Liver (tissue), 9 donors: ENCODE results near the gene PCDHGA6. TPM values are rescaled to one million over a fixed set of nuclear protein-coding genes. Genes with fewer than 3 reads are reported as not detected.
A peak's percentile ranks its signal among the peaks of the same experiment; 100 is the strongest.

Experiments used
- DNase-seq: peaks from one replicate; pipeline ENCODE4 v3.0.0-alpha.2; 2017; ENCODE audit warnings: low spot score
- H3K27ac ChIP-seq, 2 donors: one replicate each; pipeline ENCODE4 v1.7.0; 2013; ENCODE audit warnings: inconsistent platforms in 2 of 2, low read length in 2 of 2, control low read depth in 1 of 2, low read depth in 1 of 2, mild to moderate bottlenecking in 1 of 2
- H3K27me3 ChIP-seq, 4 donors: one replicate each; pipeline versions ENCODE4 v1.6.1 to v1.7.0; 2013; ENCODE audit warnings: low read length in 3 of 4, inconsistent platforms in 1 of 4, mild to moderate bottlenecking in 1 of 4, moderate library complexity in 1 of 4; ENCODE audit not compliant: control insufficient read depth in 4 of 4, insufficient read depth in 4 of 4
- H3K36me3 ChIP-seq, 4 donors: one replicate each; pipeline versions ENCODE4 v1.6.1 to v1.7.0; 2013; ENCODE audit warnings: low read length in 3 of 4, mild to moderate bottlenecking in 3 of 4, low read depth in 1 of 4, moderate library complexity in 1 of 4; ENCODE audit not compliant: control insufficient read depth in 4 of 4, insufficient read depth in 3 of 4
- H3K4me1 ChIP-seq, 4 donors: one replicate each; pipeline versions ENCODE4 v1.6.1 to v1.7.0; 2013; ENCODE audit warnings: low read length in 3 of 4, mild to moderate bottlenecking in 3 of 4, moderate library complexity in 1 of 4; ENCODE audit not compliant: control insufficient read depth in 4 of 4, insufficient read depth in 4 of 4
- H3K4me3 ChIP-seq, 3 donors: one replicate each; pipeline versions ENCODE4 v1.6.1 to v1.7.0; 2013; ENCODE audit warnings: low read length in 3 of 3, control low read depth in 1 of 3, low read depth in 1 of 3, mild to moderate bottlenecking in 1 of 3
- H3K9ac ChIP-seq, 2 donors: one replicate each; pipeline ENCODE4 v1.7.0; 2013; ENCODE audit warnings: low read length in 2 of 2, mild to moderate bottlenecking in 2 of 2, moderate library complexity in 2 of 2, control low read depth in 1 of 2, low read depth in 1 of 2
- H3K9me3 ChIP-seq, 4 donors: one replicate each; pipeline versions ENCODE4 v1.6.1 to v1.7.0; 2013; ENCODE audit warnings: low read length in 3 of 4; ENCODE audit not compliant: control insufficient read depth in 4 of 4
- ATF3 ChIP-seq: IDR thresholded peaks from 2 replicates; pipeline ENCODE4 v1.6.1; 2016; ENCODE audit warnings: antibody characterized with exemption
- CTCF ChIP-seq: fragments of 150-350 bp; IDR thresholded peaks from 2 replicates; pipeline ENCODE4 v1.5.1; 2017; ENCODE audit warnings: improper control_type of control experiment, low read depth, low read length; ENCODE audit not compliant: missing input control
- EGR1 ChIP-seq, 2 donors: IDR thresholded peaks; 2 replicates each; pipeline ENCODE4 v1.6.1; 2016 to 2018; ENCODE audit warnings: antibody characterized with exemption in 2 of 2, low read depth in 2 of 2
- FOXA1 ChIP-seq: IDR thresholded peaks from 2 replicates; pipeline ENCODE4 v1.6.1; 2016; ENCODE audit warnings: antibody characterized with exemption
- FOXA2 ChIP-seq: IDR thresholded peaks from 2 replicates; pipeline ENCODE4 v1.6.1; 2016; ENCODE audit warnings: antibody characterized with exemption
- GABPA ChIP-seq, 2 donors: IDR thresholded peaks in 1 of 2; conservative IDR thresholded peaks in 1 of 2; 2 replicates each; pipeline ENCODE4 v1.6.1; 2016; ENCODE audit warnings: antibody characterized with exemption in 2 of 2, mild to moderate bottlenecking in 1 of 2, moderate library complexity in 1 of 2
- HNF4A ChIP-seq, 2 donors: conservative IDR thresholded peaks; 2 replicates each; pipeline ENCODE4 v1.6.1; 2016; ENCODE audit warnings: antibody characterized with exemption in 2 of 2, mild to moderate bottlenecking in 2 of 2
- HNF4G ChIP-seq: IDR thresholded peaks from 2 replicates; pipeline ENCODE4 v1.6.1; 2016; ENCODE audit warnings: antibody characterized with exemption
- JUND ChIP-seq, 2 donors: IDR thresholded peaks; 2 replicates each; pipeline ENCODE4 v1.6.1; 2016; ENCODE audit warnings: antibody characterized with exemption in 2 of 2
- MAX ChIP-seq: IDR thresholded peaks from 2 replicates; pipeline ENCODE4 v1.6.1; 2016; ENCODE audit warnings: antibody characterized with exemption
- NR2F2 ChIP-seq: IDR thresholded peaks from 2 replicates; pipeline ENCODE4 v1.6.1; 2016; ENCODE audit warnings: antibody characterized with exemption
- RAD21 ChIP-seq, 2 donors: IDR thresholded peaks; 2 replicates each; pipeline ENCODE4 v1.6.1; 2016; ENCODE audit warnings: antibody characterized with exemption in 2 of 2, mild to moderate bottlenecking in 2 of 2
- REST ChIP-seq: IDR thresholded peaks from 2 replicates; pipeline ENCODE4 v1.6.1; 2016; ENCODE audit warnings: antibody characterized with exemption, mild to moderate bottlenecking
- RXRA ChIP-seq, 2 donors: IDR thresholded peaks; 2 replicates each; pipeline ENCODE4 v1.6.1; 2017 to 2018; ENCODE audit warnings: antibody characterized with exemption in 2 of 2, mild to moderate bottlenecking in 1 of 2
- SP1 ChIP-seq: IDR thresholded peaks from 2 replicates; pipeline ENCODE4 v1.6.1; 2018; ENCODE audit warnings: antibody characterized with exemption, mild to moderate bottlenecking
- TAF1 ChIP-seq: conservative IDR thresholded peaks from 2 replicates; pipeline ENCODE4 v1.6.1; 2016; ENCODE audit warnings: antibody characterized with exemption, mild to moderate bottlenecking
- YY1 ChIP-seq: IDR thresholded peaks from 2 replicates; pipeline ENCODE4 v1.6.1; 2016; ENCODE audit warnings: antibody characterized with exemption, mild to moderate bottlenecking
- ZBTB33 ChIP-seq: IDR thresholded peaks from 2 replicates; pipeline ENCODE4 v1.6.1; 2016; ENCODE audit warnings: antibody characterized with exemption
- WGBS: extraction: QIAGEN DNeasy Blood & Tissue Kit; methylation state at CpG from one replicate; pipeline ENCODE4 v1.1.7; 2013; 5-methylcytosine and 5-hydroxymethylcytosine counted together
- polyA plus RNA-seq, 2 donors: library from polyadenylated mRNA; stranded (reverse) in 1 of 2; unstranded in 1 of 2; fragments of 200-250 nt in 1 of 2; fragments of >200 nt in 1 of 2; fragmentation: Nextera tagmentation in 1 of 2; extraction: Ambion mirVana in 1 of 2; gene quantifications; one replicate each; pipeline versions ENCODE4 v1.2.1 to v1.2.3, GENCODE V29; 2013 to 2015
- total RNA-seq, 2 donors: library from RNA; depleted of rRNA; stranded (reverse); fragments of >200 nt; gene quantifications; one replicate each; pipeline ENCODE4 v1.2.3, GENCODE V29; 2014
- donor health status: healthy.
- donor health status: healthy.
- donor health status: healthy.
- donor health status: healthy.
- donor health status: healthy.

PCDHGA6 gene
- total and polyA plus RNA-seq, 4 donors = 0.08 to 0.67 (median 0.28) TPM

GRCh38 chr5:141342773-141343172 is 30.9 kb upstream of the PCDHGA6 start:
- TF ChIP-seq SP1 = no peak
- TF ChIP-seq HNF4G = no peak
- TF ChIP-seq YY1 = no peak
- no peak for TF ChIP-seq MAX
- no peak for TF ChIP-seq TAF1
- no peak for TF ChIP-seq NR2F2
- no peak for TF ChIP-seq FOXA2
- no peak for TF ChIP-seq RAD21 (IDR thresholded peaks at IDR 0.05)
- no peak for TF ChIP-seq ATF3
- TF ChIP-seq JUND (IDR thresholded peaks at IDR 0.05) = no peak
- no peak for TF ChIP-seq FOXA1
- TF ChIP-seq GABPA (IDR thresholded peaks at IDR 0.05 in 1 of 2, conservative IDR thresholded peaks at IDR 0.05 in 1 of 2) = no peak
- no peak for TF ChIP-seq CTCF
- TF ChIP-seq REST = no peak
- TF ChIP-seq ZBTB33 = no peak
- no peak for TF ChIP-seq EGR1 (IDR thresholded peaks at IDR 0.05; ENCODE audit: low read depth in 2 of 2)
- TF ChIP-seq HNF4A (conservative IDR thresholded peaks at IDR 0.05) = no peak
- no peak for TF ChIP-seq RXRA (IDR thresholded peaks at IDR 0.05)
- peaks cover 0 to 2% (median 0%) of the 10 kb centered on the region in 4 donors for H3K36me3 ChIP-seq
- no peak for DNase-seq
- no peak overlapping the region for H3K27ac ChIP-seq
- peaks cover 28 to 81% (median 38%) of the 10 kb centered on the region in 4 donors for H3K9me3 ChIP-seq
- WGBS = 14% methylated on average over 1 of the region's 1 CpG
- H3K9ac ChIP-seq = no peak overlapping the region
- no peaks in the 10 kb centered on the region for H3K4me1 ChIP-seq
- H3K27me3 ChIP-seq = peaks cover 0 to 17% (median 9%) of the 10 kb centered on the region in 4 donors
- peak overlapping the region in 1 of 3 donors; percentile 7 for H3K4me3 ChIP-seq
